GM19035 (cell line): ENCODE measurements around the gene GALNT2.

Experiments
- ATAC-seq: cut with Tn5 transposase; IDR thresholded peaks from one replicate; pipeline ENCODE4 v1.9.1; 2021; ENCODE audit not compliant: unreplicated experiment

GALNT2 gene

GRCh38 chr1:230249695-230250480, 182.8 kb downstream of the GALNT2 start:
- no peak for ATAC-seq

GRCh38 chr1:230250666-230251065, 183.6 kb downstream of the GALNT2 start:
- no peak for ATAC-seq

DNA sequence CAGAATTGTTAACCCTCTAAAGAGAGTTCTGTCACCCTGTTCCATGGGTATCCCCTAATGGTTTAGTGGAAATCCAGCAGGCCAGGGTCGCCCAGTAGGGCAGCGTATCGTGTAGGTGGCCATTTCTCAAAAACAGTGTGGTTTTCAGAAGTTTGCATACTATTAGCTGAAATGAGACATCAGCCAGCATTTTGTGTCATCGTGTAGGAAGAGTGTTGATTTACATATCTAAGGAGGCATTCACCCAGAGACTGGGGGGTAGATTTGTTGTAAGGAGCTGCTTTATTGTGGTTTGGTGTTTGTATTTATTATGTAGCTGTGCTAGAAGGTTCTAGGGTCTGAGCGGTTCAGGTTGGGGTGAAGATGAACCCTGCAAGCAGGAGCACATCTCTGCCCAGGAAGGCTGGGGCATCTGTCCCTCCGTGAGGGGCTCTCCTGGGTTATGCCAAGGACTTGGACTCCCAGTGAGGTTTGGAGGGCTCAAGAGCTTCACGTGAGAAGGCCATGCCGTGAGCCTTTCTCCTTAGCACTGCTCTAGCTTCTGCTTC, 184.7 kb downstream of the GALNT2 start:
- peak; percentile 78 for ATAC-seq

GRCh38 chr1:230253150-230253549, 186.1 kb downstream of the GALNT2 start:
- ATAC-seq: no peak

GRCh38 chr1:230254265-230254664, 187.2 kb downstream of the GALNT2 start:
- no peak for ATAC-seq

DNA sequence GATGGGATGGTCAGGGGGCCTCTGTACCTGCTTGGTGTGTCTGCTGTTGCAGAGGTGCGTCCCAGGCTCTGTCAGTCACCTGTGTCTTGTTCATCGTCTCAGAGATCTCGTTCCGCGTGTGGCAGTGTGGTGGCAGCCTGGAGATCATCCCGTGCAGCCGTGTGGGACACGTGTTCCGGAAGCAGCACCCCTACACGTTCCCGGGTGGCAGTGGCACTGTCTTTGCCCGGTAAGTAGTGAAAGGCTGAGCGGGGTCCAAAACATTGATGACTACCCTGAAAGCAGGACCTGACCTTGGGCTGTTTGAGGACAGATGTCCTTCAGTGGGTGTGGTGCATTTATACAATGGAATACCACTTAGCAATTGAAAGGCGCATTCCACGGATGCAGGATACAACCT, 188.1 kb downstream of the GALNT2 start:
- ATAC-seq: no peak

- no peak for ATAC-seq
These were observed 189.0 kb downstream of the GALNT2 start for GRCh38 chr1:230255991-230256390.

- ATAC-seq: no peak
These were observed 189.9 kb downstream of the GALNT2 start for GRCh38 chr1:230256896-230257295.

DNA sequence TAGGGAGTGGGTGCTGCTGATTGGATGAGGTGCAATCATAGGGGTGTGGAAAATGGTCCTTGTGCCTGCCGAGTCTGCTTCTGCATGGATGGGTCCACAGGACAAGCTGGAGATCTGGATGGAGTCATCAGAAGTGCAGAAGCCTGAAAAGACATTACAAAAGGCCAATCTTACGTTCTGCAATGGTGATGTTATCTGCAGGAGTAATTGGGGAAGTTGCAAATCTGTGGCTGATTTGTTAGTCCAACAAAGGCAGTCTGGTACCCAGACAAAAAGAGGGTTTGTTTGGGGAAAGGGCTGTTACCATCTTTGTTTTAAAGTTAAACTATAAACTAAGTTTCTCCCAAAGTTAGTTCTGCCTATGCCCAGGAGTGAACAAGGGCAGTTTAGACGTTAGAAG, 192.6 kb downstream of the GALNT2 start:
- ATAC-seq: no peak

- no peak for ATAC-seq
These were observed 193.8 kb downstream of the GALNT2 start for GRCh38 chr1:230260831-230261230.

- ATAC-seq: no peak
These were observed 195.1 kb downstream of the GALNT2 start for GRCh38 chr1:230261928-230262650.

GRCh38 chr1:230262867-230263567, 196.0 kb downstream of the GALNT2 start:
- no peak for ATAC-seq

DNA sequence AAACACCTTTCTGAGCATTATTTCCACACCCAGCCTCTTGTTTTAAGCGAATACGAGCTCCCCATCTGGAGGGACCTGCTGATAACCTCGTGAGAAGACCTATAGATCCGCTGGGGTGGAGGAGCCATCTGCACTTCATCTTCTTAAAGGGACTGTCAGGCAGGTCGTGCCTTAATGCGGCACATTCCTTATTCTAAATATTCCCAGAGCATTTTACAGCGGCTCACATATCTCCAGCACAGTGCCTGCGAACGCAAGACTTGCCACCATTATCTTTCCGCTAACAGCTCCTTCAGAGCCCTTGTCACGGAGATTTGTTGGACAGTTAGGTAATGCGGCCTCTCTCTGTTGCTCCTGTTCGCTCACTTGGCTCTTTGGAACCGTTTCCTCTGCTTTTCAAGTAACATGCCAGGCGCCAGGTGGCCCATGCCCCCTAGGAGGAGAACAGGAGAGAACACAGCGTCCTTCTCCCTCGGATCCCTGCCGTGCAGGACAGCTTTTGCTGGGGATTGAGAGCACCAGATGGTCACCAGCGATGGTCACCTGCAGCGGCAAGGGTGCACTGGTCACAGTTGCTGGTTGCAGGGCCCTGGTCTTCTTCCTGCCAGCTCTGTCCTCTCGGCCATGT, 196.6 kb downstream of the GALNT2 start:
- no peak for ATAC-seq

GRCh38 chr1:230264342-230264741, 197.3 kb downstream of the GALNT2 start:
- ATAC-seq: no peak

- ATAC-seq: no peak
These were observed 198.4 kb downstream of the GALNT2 start for GRCh38 chr1:230265200-230266115.

DNA sequence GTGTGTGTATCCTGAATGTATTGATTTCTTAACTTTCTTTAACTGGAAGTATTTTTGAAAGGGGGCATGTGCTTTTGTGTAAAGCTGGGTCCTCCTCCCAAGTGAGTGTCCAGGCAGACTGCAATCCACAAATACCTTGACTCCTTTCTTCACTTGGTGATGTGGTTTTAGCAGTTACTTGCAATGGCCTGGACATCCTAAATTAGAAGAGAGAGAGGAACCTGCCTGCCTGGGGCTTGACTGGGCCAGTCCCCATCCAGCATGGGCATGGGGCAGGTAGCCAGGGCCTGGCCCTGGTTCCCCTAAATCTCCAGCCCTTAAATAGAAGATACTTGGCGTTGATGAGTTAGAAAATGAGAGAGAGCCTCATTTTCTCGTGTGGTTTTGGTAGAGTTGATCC, 199.4 kb downstream of the GALNT2 start:
- no peak for ATAC-seq

GRCh38 chr1:230267338-230268065, 200.5 kb downstream of the GALNT2 start:
- ATAC-seq: no peak

GRCh38 chr1:230268371-230269170, 201.5 kb downstream of the GALNT2 start:
- no peak for ATAC-seq

DNA sequence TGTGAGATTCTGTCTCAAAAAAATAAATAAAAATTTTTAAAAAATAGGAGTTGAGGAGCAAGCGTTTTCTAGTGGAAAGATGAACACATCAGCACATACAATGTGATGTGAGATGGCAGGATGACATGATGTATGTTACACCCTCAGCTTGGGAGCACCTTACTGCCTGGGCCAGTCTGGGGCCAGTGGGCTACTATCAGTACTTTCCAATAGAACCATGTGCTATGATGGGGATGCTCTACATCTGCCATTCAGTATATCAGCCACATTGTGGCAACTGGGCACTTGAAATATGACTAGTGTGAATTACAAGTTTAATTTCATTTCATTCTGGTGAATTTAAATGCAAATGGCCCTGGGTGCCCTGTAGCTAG, 203.1 kb downstream of the GALNT2 start:
- ATAC-seq: no peak
